H1 (cell line): ENCODE measurements around the gene DNAJC16. TPM values are rescaled to one million over a fixed set of nuclear protein-coding genes. Genes with fewer than 3 reads are reported as not detected.

Experiments
- CTCF ChIA-PET: fragments of 300-600 bp; sonication (Branson Sonifier 250); formaldehyde crosslinking; loops from one replicate; lab custom pipeline; 2021; ENCODE audit not compliant: partially characterized antibody; lab: Charles Lee
- POLR2A ChIA-PET: fragments of 300-600 bp; sonication (Branson Sonifier 250); formaldehyde crosslinking; loops from one replicate; lab custom pipeline; 2021; ENCODE audit warnings: inconsistent platforms; ENCODE audit not compliant: partially characterized antibody; lab: Charles Lee
- DNase-seq, 2 experiments: peaks; one replicate each; pipeline versions ENCODE4 v3.0.0 to v3.0.0-alpha.2; 2010 to 2022; ENCODE audit warnings: low spot score in 2 of 2, low read depth in 1 of 2, mixed read lengths in 1 of 2
- FAIRE-seq: peaks from 2 replicates; lab custom pipeline; 2011; peaks lifted over from hg19 to GRCh38; lab: Jason Lieb, UNC
- H2AFZ ChIP-seq: 2 replicates; pipeline ENCODE4 v1.8.1; 2012; ENCODE audit warnings: low read length, inconsistent platforms
- H2AK5ac ChIP-seq: 2 replicates; pipeline ENCODE4 v1.6.1; 2013; ENCODE audit warnings: low read depth, low read length
- H2BK120ac ChIP-seq: replicated peaks from 2 replicates; pipeline ENCODE3; 2013; ENCODE audit warnings: low read depth, low read length, inconsistent platforms
- H2BK12ac ChIP-seq: 2 replicates; pipeline ENCODE4 v1.6.1; 2013; ENCODE audit warnings: low read depth, low read length
- H2BK15ac ChIP-seq: 2 replicates; pipeline ENCODE4 v1.6.1; 2013; ENCODE audit warnings: low read length
- H2BK20ac ChIP-seq: 2 replicates; pipeline ENCODE4 v1.6.1; 2013; ENCODE audit warnings: low read length
- H2BK5ac ChIP-seq: 2 replicates; pipeline ENCODE4 v1.6.1; 2013; ENCODE audit warnings: low read depth, low read length
- H3K14ac ChIP-seq: 2 replicates; pipeline ENCODE4 v1.6.1; 2013; ENCODE audit warnings: inconsistent platforms; ENCODE audit not compliant: insufficient read length
- H3K18ac ChIP-seq: 2 replicates; pipeline ENCODE4 v1.6.1; 2013; ENCODE audit warnings: low read length; ENCODE audit errors: extremely low read depth
- H3K23ac ChIP-seq: 2 replicates; pipeline ENCODE4 v1.6.1; 2013; ENCODE audit warnings: inconsistent platforms; ENCODE audit not compliant: insufficient read length
- H3K23me2 ChIP-seq: 2 replicates; pipeline ENCODE4 v1.6.1; 2013; ENCODE audit warnings: low read depth, low read length
- H3K27ac ChIP-seq: 2 replicates; pipeline ENCODE4 v1.6.1; 2011; ENCODE audit warnings: low read depth, low read length, inconsistent platforms
- H3K27me3 ChIP-seq, 4 experiments: replicated peaks in 1 of 4; 1 replicate in 1 of 4; 2 replicates in 3 of 4; pipeline versions ENCODE4 v1.6.1 to v1.8.1; 2011 to 2013; ENCODE audit warnings: low read length in 3 of 4, mild to moderate bottlenecking in 3 of 4, inconsistent platforms in 2 of 4, mixed read lengths in 2 of 4, moderate library complexity in 1 of 4; ENCODE audit not compliant: control insufficient read depth in 3 of 4, insufficient read depth in 3 of 4; ENCODE audit errors: extremely low read depth in 1 of 4
- H3K36me3 ChIP-seq, 4 experiments: 2 replicates each; pipeline versions ENCODE4 v1.6.1 to v1.8.1; 2011 to 2013; ENCODE audit warnings: mild to moderate bottlenecking in 4 of 4, low read length in 3 of 4, moderate library complexity in 2 of 4, control low read depth in 1 of 4, inconsistent platforms in 1 of 4; ENCODE audit not compliant: insufficient read depth in 4 of 4, control insufficient read depth in 2 of 4
- H3K4ac ChIP-seq: replicated peaks from 2 replicates; pipeline ENCODE3; 2013; ENCODE audit warnings: low read length, low read depth, mixed read lengths, inconsistent platforms; ENCODE audit not compliant: insufficient read length
- H3K4me1 ChIP-seq, 4 experiments: replicated peaks in 1 of 4; 1 replicate in 1 of 4; 2 replicates in 3 of 4; pipeline versions ENCODE4 v1.6.1 to v1.8.1; 2011 to 2013; ENCODE audit warnings: low read length in 3 of 4, inconsistent platforms in 2 of 4, mixed read lengths in 1 of 4; ENCODE audit not compliant: insufficient read depth in 4 of 4, control insufficient read depth in 3 of 4
- H3K4me2 ChIP-seq, 2 experiments: 2 replicates each; pipeline versions ENCODE4 v1.6.1 to v1.8.1; 2011 to 2013; ENCODE audit warnings: low read depth in 2 of 2, low read length in 2 of 2, control low read depth in 1 of 2, inconsistent platforms in 1 of 2, mild to moderate bottlenecking in 1 of 2; ENCODE audit not compliant: insufficient read depth in 1 of 2
- H3K4me3 ChIP-seq, 4 experiments: fragments of 200-600, 300-600 bp in 1 of 4; sonication (generic), shearing (Covaris generic), sonication (Bioruptor Twin) in 1 of 4; 2 replicates each; pipeline versions ENCODE4 v1.5.1 to v1.8.1; 2011 to 2016; ENCODE audit warnings: low read length in 4 of 4, low read depth in 3 of 4, control low read depth in 2 of 4, inconsistent platforms in 2 of 4, mild to moderate bottlenecking in 2 of 4, mixed read lengths in 1 of 4, moderate library complexity in 1 of 4; ENCODE audit not compliant: insufficient read depth in 2 of 4; ENCODE audit errors: extremely low read depth in 1 of 4
- H3K56ac ChIP-seq: replicated peaks from 2 replicates; pipeline ENCODE3; 2013; ENCODE audit warnings: low read depth, mild to moderate bottlenecking, mixed read lengths, low read length, inconsistent platforms; ENCODE audit not compliant: insufficient read length
- H3K79me1 ChIP-seq: 2 replicates; pipeline ENCODE4 v1.6.1; 2013; ENCODE audit warnings: low read depth, low read length, control low read depth
- H3K79me2 ChIP-seq, 2 experiments: 2 replicates each; pipeline versions ENCODE4 v1.6.1 to v1.8.1; 2012 to 2013; ENCODE audit warnings: low read length in 2 of 2, mild to moderate bottlenecking in 2 of 2, inconsistent platforms in 1 of 2; ENCODE audit not compliant: insufficient read depth in 2 of 2, control insufficient read depth in 1 of 2
- H3K9ac ChIP-seq, 4 experiments: replicated peaks in 1 of 4; 1 replicate in 1 of 4; 2 replicates in 3 of 4; pipeline versions ENCODE4 v1.6.1 to v1.8.1; 2011 to 2013; ENCODE audit warnings: low read depth in 3 of 4, low read length in 3 of 4, control low read depth in 2 of 4, mild to moderate bottlenecking in 2 of 4, moderate library complexity in 2 of 4, inconsistent platforms in 1 of 4; ENCODE audit errors: extremely low read depth in 1 of 4
- H3K9me3 ChIP-seq, 2 experiments: 2 replicates each; pipeline versions ENCODE4 v1.6.1 to v1.8.1; 2012 to 2013; ENCODE audit warnings: mild to moderate bottlenecking in 2 of 2, moderate library complexity in 2 of 2, control low read depth in 1 of 2, inconsistent platforms in 1 of 2, low read depth in 1 of 2, low read length in 1 of 2, mixed read lengths in 1 of 2; ENCODE audit not compliant: insufficient read depth in 2 of 2
- H4K20me1 ChIP-seq, 2 experiments: replicated peaks in 1 of 2; 2 replicates each; pipeline versions ENCODE3 to v1.8.1; 2011 to 2013; ENCODE audit warnings: inconsistent platforms in 2 of 2, low read length in 2 of 2, mild to moderate bottlenecking in 1 of 2; ENCODE audit not compliant: insufficient read depth in 2 of 2, control insufficient read depth in 1 of 2
- H4K5ac ChIP-seq: 2 replicates; pipeline ENCODE4 v1.6.1; 2013; ENCODE audit warnings: low read length, low read depth, mixed read lengths, inconsistent platforms; ENCODE audit not compliant: insufficient read length
- H4K8ac ChIP-seq: 2 replicates; pipeline ENCODE4 v1.8.0; 2013; ENCODE audit warnings: mild to moderate bottlenecking, moderate library complexity, low read length, inconsistent platforms; ENCODE audit not compliant: insufficient read depth; ENCODE audit errors: extremely low read depth
- H4K91ac ChIP-seq: replicated peaks from 2 replicates; pipeline ENCODE3; 2013; ENCODE audit warnings: low read length, mixed read lengths, inconsistent platforms; ENCODE audit not compliant: insufficient read length
- CTCF ChIP-seq, 3 experiments: IDR thresholded peaks; 1 replicate in 2 of 3; 2 replicates in 1 of 3; pipeline versions ENCODE4 v1.5.1 to v1.6.1; 2011; ENCODE audit warnings: low read length in 3 of 3, mild to moderate bottlenecking in 3 of 3, inconsistent platforms in 2 of 3, low read depth in 1 of 3, moderate library complexity in 1 of 3; ENCODE audit not compliant: insufficient read depth in 1 of 3; ENCODE audit errors: control extremely low read depth in 1 of 3
- EP300 ChIP-seq, 2 experiments: IDR thresholded peaks; 1 replicate in 1 of 2; 2 replicates in 1 of 2; pipeline ENCODE4 v1.6.1; 2011 to 2012; ENCODE audit warnings: low read depth in 2 of 2, low read length in 2 of 2, mild to moderate bottlenecking in 2 of 2, borderline replicate concordance in 1 of 2, inconsistent platforms in 1 of 2, moderate library complexity in 1 of 2
- GTF2F1 ChIP-seq: IDR thresholded peaks from 2 replicates; pipeline ENCODE4 v1.6.1; 2012; ENCODE audit warnings: low read depth, low read length, improper control_type of control experiment, borderline replicate concordance
- HDAC6 ChIP-seq: IDR thresholded peaks from one replicate; pipeline ENCODE4 v1.7.1; 2012; ENCODE audit warnings: low read depth, mild to moderate bottlenecking, inconsistent platforms, low read length, moderate library complexity
- JUN ChIP-seq: IDR thresholded peaks from 2 replicates; pipeline ENCODE4 v1.6.1; 2011; ENCODE audit warnings: low read depth, mild to moderate bottlenecking, improper control_type of control experiment, low read length
- JUND ChIP-seq: IDR thresholded peaks from 2 replicates; pipeline ENCODE4 v1.6.1; 2011; ENCODE audit warnings: mild to moderate bottlenecking, improper control_type of control experiment, low read length
- NRF1 ChIP-seq: IDR thresholded peaks from 2 replicates; pipeline ENCODE4 v1.6.1; 2011; ENCODE audit warnings: mild to moderate bottlenecking, low read depth, low read length, improper control_type of control experiment
- RAD21 ChIP-seq, 2 experiments: IDR thresholded peaks in 1 of 2; conservative IDR thresholded peaks in 1 of 2; 2 replicates each; pipeline ENCODE4 v1.6.1; 2011; ENCODE audit warnings: low read depth in 2 of 2, low read length in 2 of 2, improper control_type of control experiment in 1 of 2, inconsistent platforms in 1 of 2, mild to moderate bottlenecking in 1 of 2, moderate library complexity in 1 of 2
- RFX5 ChIP-seq: IDR thresholded peaks from 2 replicates; pipeline ENCODE4 v1.6.1; 2011; ENCODE audit warnings: low read depth, low read length, improper control_type of control experiment, borderline replicate concordance
- RXRA ChIP-seq: IDR thresholded peaks from 2 replicates; pipeline ENCODE4 v1.6.1; 2011; ENCODE audit warnings: low read depth, mild to moderate bottlenecking, low read length, moderate library complexity; ENCODE audit not compliant: insufficient read depth
- TBP ChIP-seq: IDR thresholded peaks from 2 replicates; pipeline ENCODE4 v1.6.1; 2011; ENCODE audit warnings: low read depth, low read length, improper control_type of control experiment
- WGBS, 2 experiments: shearing (Covaris generic) in 1 of 2; methylation state at CpG; one replicate each; pipeline versions ENCODE4 v1.1.6 to v1.1.7; 2013 to 2015; ENCODE audit warnings: low lambda C conversion rate in 2 of 2, mixed read lengths in 2 of 2, inconsistent platforms in 1 of 2, low coverage in 1 of 2, missing lambda C conversion rate in 1 of 2; ENCODE audit not compliant: insufficient replicate concordance in 2 of 2, insufficient coverage in 1 of 2, insufficient read length in 1 of 2; ENCODE audit errors: extremely low coverage in 1 of 2, missing lambda C conversion rate in 1 of 2; 5-methylcytosine and 5-hydroxymethylcytosine counted together
- polyA plus RNA-seq, 7 experiments: library from polyadenylated mRNA; depleted of rRNA in 3 of 7; stranded (reverse) in 5 of 7; unstranded in 2 of 7; fragments of >200 nt in 5 of 7; fragments of 200-250 nt in 2 of 7; gene quantifications; 1 replicate in 5 of 7; 2 replicates in 1 of 7; 4 replicates in 1 of 7; pipeline versions ENCODE4 v1.2.1 to v1.2.3, GENCODE V29; 2011 to 2013; ENCODE audit warnings: missing spikeins in 2 of 7, mixed read lengths in 2 of 7
- total RNA-seq: library from RNA; stranded (reverse); fragmentation: NEBNext Ultra II Directional; extraction: Animal tissue kit (Norgen Biotek cat#: 25700); gene quantifications from 2 replicates; pipeline ENCODE4 v1.2.1, GENCODE V29; 2021

Gene DNAJC16
- total and polyA plus RNA-seq, 2 of the 8 experiments (the other 6 are each of a cell fraction or from before 2014, with no cell fraction given): 7.9 to 23.3 TPM

- Histone ChIP-seq H2BK12ac (no peak overlapping the region), H3K4me3 (no peak overlapping the region), H3K14ac (no peak overlapping the region), H3K4me1 (no peaks in the 10 kb centered on the region; a peak in 2 of 7 replicates), H3K4ac (no peak overlapping the region), H4K91ac (no peak overlapping the region), H3K79me1 (no peaks in the 10 kb centered on the region), H2AFZ (no peak overlapping the region), H2AK5ac (no peak overlapping the region), H4K8ac (no peak overlapping the region), H4K20me1 (peaks cover 0 to 1% of the 10 kb centered on the region in 2 experiments), H3K79me2 (peaks cover 0 to 24% of the 10 kb centered on the region in 2 experiments; a peak in 2 of 4 replicates), H3K9me3 (no peaks in the 10 kb centered on the region), H3K4me2 (no peak overlapping the region), H3K18ac (no peak overlapping the region), H2BK15ac (no peak overlapping the region), H3K9ac (no peak overlapping the region), H3K27me3 (no peaks in the 10 kb centered on the region), H3K27ac (no peak overlapping the region), H3K56ac (no peak overlapping the region), H2BK120ac (no peak overlapping the region), H3K36me3 (peaks cover 0 to 38% (median 7%) of the 10 kb centered on the region in 4 experiments; a peak in 6 of 8 replicates), H3K23ac (no peak overlapping the region), H2BK20ac (no peak overlapping the region), H2BK5ac (no peak overlapping the region), H3K23me2 (no peaks in the 10 kb centered on the region), H4K5ac (no peak overlapping the region)
- POLR2A ChIA-PET: interaction anchor here (0.6 kb wide), 2 partner anchors 15 to 317 kb away, joined by 3 to 4 read pairs; no protein-coding TSS in a partner anchor
- no peak for DNase-seq
- 97% methylated on average over 2 of the region's 2 CpGs; no CpG with 5 or more reads in 1 of the 2 experiments for WGBS, 2 experiments
- no peak for FAIRE-seq
- CTCF ChIA-PET: interaction anchor here (1.4 kb wide), 1 partner anchor 48 kb away, joined by 6 read pairs; no protein-coding TSS in a partner anchor
- no peak for TF ChIP-seq HDAC6
- no peak for TF ChIP-seq NRF1
- no peak for TF ChIP-seq GTF2F1
- TF ChIP-seq EP300 (IDR thresholded peaks at IDR 0.05; ENCODE audit: borderline replicate concordance in 1 of 2, low read depth in 2 of 2, low read length in 2 of 2): no peak
- no peak for TF ChIP-seq CTCF (IDR thresholded peaks at IDR 0.05; ENCODE audit: control extremely low read depth in 1 of 3, insufficient read depth in 1 of 3, low read depth in 1 of 3, low read length in 3 of 3)
- no peak for TF ChIP-seq RAD21 (IDR thresholded peaks at IDR 0.05 in 1 of 2, conservative IDR thresholded peaks at IDR 0.05 in 1 of 2; ENCODE audit: low read depth in 2 of 2, low read length in 2 of 2)
- no peak for TF ChIP-seq JUND
- no peak for TF ChIP-seq JUN
- no peak for TF ChIP-seq TBP
- TF ChIP-seq RFX5: no peak
- TF ChIP-seq RXRA: no peak
These were observed 5.0 kb downstream of the DNAJC16 start for GRCh38 chr1:15531682-15532081.
